ENCODE measurements around the gene POLR2F. TPM values are rescaled to one million over a fixed set of nuclear protein-coding genes. Genes with fewer than 3 reads are reported as not detected.

POLR2F gene
- total and polyA plus RNA-seq, 9 of the 15 experiments (the other 6 are each of a cell fraction or from before 2014, with no cell fraction given): 98.9 to 410 (median 168) TPM

DNA sequence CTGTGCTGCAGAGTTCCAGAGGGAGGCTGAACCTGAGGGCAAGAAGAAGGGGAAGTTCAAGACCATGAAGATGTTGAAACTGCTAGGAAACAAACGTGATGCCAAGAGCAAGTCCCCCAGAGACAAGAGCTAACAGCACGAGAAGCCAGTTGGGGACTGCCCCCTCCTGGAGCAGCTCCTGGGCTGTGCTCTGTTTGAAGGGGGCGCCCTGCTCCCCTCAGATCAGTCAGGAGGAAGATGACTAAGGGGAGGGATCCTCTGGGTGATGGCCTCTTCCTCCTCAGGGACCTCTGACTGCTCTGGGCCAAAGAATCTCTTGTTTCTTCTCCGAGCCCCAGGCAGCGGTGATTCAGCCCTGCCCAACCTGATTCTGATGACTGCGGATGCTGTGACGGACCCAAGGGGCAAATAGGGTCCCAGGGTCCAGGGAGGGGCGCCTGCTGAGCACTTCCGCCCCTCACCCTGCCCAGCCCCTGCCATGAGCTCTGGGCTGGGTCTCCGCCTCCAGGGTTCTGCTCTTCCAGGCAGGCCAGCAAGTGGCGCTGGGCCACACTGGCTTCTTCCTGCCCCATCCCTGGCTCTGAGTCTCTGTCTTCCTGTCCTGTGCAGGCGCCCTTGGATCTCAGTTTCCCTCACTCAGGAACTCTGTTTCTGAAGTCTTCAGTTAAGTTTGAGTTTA lies 12.7 kb upstream of the POLR2F start:
- Histone ChIP-seq H3K4me3 (no peak overlapping the region), H4K20me1 (replicated peaks; ENCODE audit: control insufficient read depth, insufficient read depth, low read length) (no peaks in the 10 kb centered on the region; the same call in 1 of the 2 replicates), H3K4me2 (ENCODE audit: insufficient read depth, low read length) (no peak overlapping the region), H3K79me2 (ENCODE audit: control insufficient read depth, insufficient read depth, low read length) (no peaks in the 10 kb centered on the region), H3K9me3 (replicated peaks; ENCODE audit: control insufficient read depth, insufficient read depth, low read depth, low read length) (no peaks in the 10 kb centered on the region), H3K9me1 (ENCODE audit: control insufficient read depth, insufficient read depth, low read length) (no peaks in the 10 kb centered on the region), H3K9ac (ENCODE audit: insufficient read depth in 1 of 2, low read depth in 2 of 2, low read length in 2 of 2) (peak overlapping the region in 1 of 2 experiments; percentile 17; a peak in 1 of 4 replicates), H3K27ac (ENCODE audit: extremely low read depth, low read depth, low read length) (no peak overlapping the region), H3K27me3 (ENCODE audit: control insufficient read depth in 2 of 2, insufficient read depth in 2 of 2, low read length in 2 of 2) (no peaks in the 10 kb centered on the region), H2AFZ (ENCODE audit: low read depth, low read length) (no peak overlapping the region), H3K4me1 (replicated peaks in 1 of 2; ENCODE audit: control insufficient read depth in 2 of 2, insufficient read depth in 2 of 2, low read length in 2 of 2) (no peaks in the 10 kb centered on the region; a peak in 2 of 5 replicates), H3K36me3 (ENCODE audit: control insufficient read depth, insufficient read depth, low read length) (no peaks in the 10 kb centered on the region)
- TF ChIP-seq PCBP2 (IDR thresholded peaks at IDR 0.05; ENCODE audit: low read depth, low read length, poor library complexity, severe bottlenecking): no peak
- no peak for TF ChIP-seq SUPT5H (IDR thresholded peaks at IDR 0.05)
- TF ChIP-seq, protein P1, sequence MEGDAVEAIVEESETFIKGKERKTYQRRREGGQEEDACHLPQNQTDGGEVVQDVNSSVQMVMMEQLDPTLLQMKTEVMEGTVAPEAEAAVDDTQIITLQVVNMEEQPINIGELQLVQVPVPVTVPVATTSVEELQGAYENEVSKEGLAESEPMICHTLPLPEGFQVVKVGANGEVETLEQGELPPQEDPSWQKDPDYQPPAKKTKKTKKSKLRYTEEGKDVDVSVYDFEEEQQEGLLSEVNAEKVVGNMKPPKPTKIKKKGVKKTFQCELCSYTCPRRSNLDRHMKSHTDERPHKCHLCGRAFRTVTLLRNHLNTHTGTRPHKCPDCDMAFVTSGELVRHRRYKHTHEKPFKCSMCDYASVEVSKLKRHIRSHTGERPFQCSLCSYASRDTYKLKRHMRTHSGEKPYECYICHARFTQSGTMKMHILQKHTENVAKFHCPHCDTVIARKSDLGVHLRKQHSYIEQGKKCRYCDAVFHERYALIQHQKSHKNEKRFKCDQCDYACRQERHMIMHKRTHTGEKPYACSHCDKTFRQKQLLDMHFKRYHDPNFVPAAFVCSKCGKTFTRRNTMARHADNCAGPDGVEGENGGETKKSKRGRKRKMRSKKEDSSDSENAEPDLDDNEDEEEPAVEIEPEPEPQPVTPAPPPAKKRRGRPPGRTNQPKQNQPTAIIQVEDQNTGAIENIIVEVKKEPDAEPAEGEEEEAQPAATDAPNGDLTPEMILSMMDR (IDR thresholded peaks at IDR 0.05 in 2 of 3, conservative IDR thresholded peaks at IDR 0.05 in 1 of 3; ENCODE audit: insufficient read depth in 2 of 3, low read depth in 1 of 3, low read length in 3 of 3): 0 out of 6 replicates have a peak, but pooled peaks of 1 of the 3 experiments have one; percentile 2
- no peak for TF ChIP-seq RFX1 (IDR thresholded peaks at IDR 0.05)
- TF ChIP-seq ZNF717 (CRISPR knock-in tag; IDR thresholded peaks at IDR 0.05): no peak
- TF ChIP-seq, protein P2, sequence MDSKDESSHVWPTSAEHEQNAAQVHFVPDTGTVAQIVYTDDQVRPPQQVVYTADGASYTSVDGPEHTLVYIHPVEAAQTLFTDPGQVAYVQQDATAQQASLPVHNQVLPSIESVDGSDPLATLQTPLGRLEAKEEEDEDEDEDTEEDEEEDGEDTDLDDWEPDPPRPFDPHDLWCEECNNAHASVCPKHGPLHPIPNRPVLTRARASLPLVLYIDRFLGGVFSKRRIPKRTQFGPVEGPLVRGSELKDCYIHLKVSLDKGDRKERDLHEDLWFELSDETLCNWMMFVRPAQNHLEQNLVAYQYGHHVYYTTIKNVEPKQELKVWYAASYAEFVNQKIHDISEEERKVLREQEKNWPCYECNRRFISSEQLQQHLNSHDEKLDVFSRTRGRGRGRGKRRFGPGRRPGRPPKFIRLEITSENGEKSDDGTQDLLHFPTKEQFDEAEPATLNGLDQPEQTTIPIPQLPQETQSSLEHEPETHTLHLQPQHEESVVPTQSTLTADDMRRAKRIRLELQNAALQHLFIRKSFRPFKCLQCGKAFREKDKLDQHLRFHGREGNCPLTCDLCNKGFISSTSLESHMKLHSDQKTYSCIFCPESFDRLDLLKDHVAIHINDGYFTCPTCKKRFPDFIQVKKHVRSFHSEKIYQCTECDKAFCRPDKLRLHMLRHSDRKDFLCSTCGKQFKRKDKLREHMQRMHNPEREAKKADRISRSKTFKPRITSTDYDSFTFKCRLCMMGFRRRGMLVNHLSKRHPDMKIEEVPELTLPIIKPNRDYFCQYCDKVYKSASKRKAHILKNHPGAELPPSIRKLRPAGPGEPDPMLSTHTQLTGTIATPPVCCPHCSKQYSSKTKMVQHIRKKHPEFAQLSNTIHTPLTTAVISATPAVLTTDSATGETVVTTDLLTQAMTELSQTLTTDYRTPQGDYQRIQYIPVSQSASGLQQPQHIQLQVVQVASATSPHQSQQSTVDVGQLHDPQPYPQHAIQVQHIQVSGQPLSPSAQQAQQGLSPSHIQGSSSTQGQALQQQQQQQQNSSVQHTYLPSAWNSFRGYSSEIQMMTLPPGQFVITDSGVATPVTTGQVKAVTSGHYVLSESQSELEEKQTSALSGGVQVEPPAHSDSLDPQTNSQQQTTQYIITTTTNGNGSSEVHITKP (IDR thresholded peaks at IDR 0.05; ENCODE audit: partially characterized antibody): peak; percentile 38
- TF ChIP-seq SAFB (IDR thresholded peaks at IDR 0.05; ENCODE audit: borderline replicate concordance, low read depth, low read length): no peak
- TF ChIP-seq, protein P3, sequence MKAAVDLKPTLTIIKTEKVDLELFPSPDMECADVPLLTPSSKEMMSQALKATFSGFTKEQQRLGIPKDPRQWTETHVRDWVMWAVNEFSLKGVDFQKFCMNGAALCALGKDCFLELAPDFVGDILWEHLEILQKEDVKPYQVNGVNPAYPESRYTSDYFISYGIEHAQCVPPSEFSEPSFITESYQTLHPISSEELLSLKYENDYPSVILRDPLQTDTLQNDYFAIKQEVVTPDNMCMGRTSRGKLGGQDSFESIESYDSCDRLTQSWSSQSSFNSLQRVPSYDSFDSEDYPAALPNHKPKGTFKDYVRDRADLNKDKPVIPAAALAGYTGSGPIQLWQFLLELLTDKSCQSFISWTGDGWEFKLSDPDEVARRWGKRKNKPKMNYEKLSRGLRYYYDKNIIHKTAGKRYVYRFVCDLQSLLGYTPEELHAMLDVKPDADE (conservative IDR thresholded peaks at IDR 0.05; ENCODE audit: control insufficient read depth, low read depth, low read length): no peak
- intact Hi-C loops (cut with micrococcal nuclease): no loop called here
- ATAC-seq: peak; percentile 46; the same call in 2 of the 3 replicates
- ChIA-PET CTCF (ENCODE audit: low intra/inter-chr PET ratio) (no interaction called here), POLR2A (interaction anchor here (0.7 kb wide), 1 partner anchor 35 kb away, joined by 3 read pairs; the partner anchor contains the start of gene MICALL1)
- WGBS (ENCODE audit: insufficient coverage, low coverage, missing lambda C conversion rate): 64% methylated on average over 5 of the region's 12 CpGs
- FAIRE-seq: no peak
- no peak for DNase-seq (ENCODE audit: extremely low read depth in 1 of 4, low spot score in 3 of 4)
- in situ Hi-C loops (cut with MboI): no loop called here
- BruUV-seq (replicated peaks): no TSS peak
